ENCODE data around the gene PTCRA.
"Not testable (repeated sequence)": the region's sequence is repeated elsewhere in the genome, so short reads cannot be mapped to it uniquely, and the experiment has no call there.

PTCRA gene

GRCh38 chr6:42940493-42941045 is 24.7 kb downstream of the PTCRA start:
- DNase-seq (ENCODE audit: low spot score): no peak

GRCh38 chr6:42941356-42941755 is 25.5 kb downstream of the PTCRA start:
- not testable (repeated sequence) for DNase-seq (ENCODE audit: low spot score)

DNA sequence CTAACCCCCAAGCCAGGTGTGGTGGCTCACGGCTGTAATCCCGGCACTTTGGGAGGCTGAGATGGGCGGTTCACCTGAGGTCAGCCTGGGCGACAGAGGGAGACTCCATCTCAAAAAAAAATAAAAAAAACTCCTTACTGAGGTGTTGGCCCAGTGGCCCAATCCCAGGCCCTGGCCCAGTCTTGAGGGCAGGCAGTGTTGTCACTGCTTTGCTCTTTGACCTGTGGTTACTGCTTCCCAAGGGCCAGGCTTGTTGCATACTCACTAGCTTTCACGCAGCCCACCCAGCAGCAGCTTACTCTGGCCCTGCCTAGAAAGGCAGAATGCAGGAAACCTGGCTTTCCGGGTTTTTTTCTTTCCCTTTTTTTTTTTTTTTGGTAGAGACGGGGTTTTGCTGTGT is 26.6 kb downstream of the PTCRA start:
- no peak for DNase-seq (ENCODE audit: low spot score)

DNA sequence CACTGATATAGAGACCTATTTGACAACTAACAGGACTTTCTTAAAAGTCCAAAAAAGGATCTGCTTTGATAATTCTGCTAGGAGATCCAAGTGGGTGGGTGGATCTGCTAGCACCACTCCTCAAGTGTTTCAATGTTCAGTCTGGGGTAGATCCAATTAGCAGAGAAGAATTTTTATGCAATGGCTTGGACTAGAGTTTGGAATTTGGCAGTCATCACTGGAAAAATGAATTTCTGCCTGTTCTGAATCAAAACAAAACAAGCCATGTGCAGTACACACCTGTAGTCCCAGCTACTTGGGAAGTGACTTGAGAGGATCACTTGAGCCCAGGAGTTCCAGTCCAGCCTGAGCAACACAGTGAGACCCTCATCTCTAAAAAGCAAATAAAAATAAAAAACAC is 32.1 kb downstream of the PTCRA start:
- no peak for DNase-seq (ENCODE audit: low spot score)

DNA sequence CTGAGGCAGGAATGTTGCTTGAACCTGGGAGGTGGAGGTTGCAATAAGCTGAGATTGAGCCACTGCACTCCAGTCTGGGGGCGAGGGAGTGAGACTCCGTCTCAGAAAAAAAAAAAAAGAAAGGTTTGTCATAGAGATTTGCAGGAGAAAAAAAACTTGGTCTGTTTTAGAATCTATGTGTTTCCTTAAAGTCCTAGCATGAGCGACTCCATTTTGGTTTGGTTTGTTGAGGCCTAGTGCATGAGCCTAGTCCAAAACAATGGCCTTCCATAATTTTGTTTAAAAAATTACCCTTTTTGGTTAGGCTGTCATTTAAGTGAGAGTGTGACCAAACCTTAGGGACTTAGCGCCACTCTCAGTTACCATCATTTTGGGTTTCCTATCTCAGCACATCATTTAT is 36.5 kb downstream of the PTCRA start:
- no peak for DNase-seq (ENCODE audit: low spot score)

DNA sequence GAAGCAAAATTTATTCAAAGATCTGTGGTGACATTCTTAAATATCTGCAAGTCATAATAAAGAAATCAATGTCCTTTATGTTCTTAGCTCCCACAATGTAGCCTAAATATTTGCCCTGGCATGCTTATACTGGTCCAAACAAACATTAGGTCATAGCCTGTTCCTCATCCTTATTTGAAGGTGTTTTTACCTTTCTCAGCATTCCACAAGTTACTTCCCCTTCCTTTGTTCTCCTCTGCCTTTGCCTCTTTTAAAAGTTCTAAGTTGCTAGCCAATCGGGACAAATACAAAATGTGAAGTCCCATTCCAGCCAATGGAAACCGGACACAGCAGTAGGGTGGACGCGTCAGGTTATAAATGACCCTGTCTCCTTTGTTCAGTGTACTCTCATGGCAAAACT is 38.6 kb downstream of the PTCRA start:
- DNase-seq (ENCODE audit: low spot score): not testable (repeated sequence)

GRCh38 chr6:42958125-42958524 is 42.3 kb downstream of the PTCRA start:
- no peak for DNase-seq (ENCODE audit: low spot score)

DNA sequence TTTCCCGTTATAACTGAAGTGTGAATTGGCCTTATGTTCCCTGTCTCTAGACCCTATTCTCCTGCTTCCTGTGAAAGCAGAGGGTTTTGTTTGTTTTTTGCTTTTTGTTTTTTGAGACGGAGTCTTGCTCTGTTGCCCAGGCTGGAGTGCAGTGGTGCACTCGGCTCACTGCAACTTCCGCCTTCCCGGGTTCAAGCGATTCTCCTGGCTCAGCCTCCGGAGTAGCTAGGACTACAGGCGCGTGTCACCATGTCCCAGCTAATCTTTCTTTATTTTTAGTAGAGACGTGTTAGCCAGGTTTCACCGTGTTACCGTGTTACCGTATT is 44.0 kb downstream of the PTCRA start:
- DNase-seq (ENCODE audit: low spot score): no peak

GRCh38 chr6:42960243-42961019 is 44.6 kb downstream of the PTCRA start, which contains the start of gene GNMT:
GNMT (plus strand) TSS chr6:42960754; CDS start chr6:42960768, 14 bp downstream.
- peak; percentile 93 for DNase-seq (ENCODE audit: low spot score)

- DNase-seq (ENCODE audit: low spot score): no peak
These were observed 45.2 kb downstream of the PTCRA start for GRCh38 chr6:42961020-42961470.

DNA sequence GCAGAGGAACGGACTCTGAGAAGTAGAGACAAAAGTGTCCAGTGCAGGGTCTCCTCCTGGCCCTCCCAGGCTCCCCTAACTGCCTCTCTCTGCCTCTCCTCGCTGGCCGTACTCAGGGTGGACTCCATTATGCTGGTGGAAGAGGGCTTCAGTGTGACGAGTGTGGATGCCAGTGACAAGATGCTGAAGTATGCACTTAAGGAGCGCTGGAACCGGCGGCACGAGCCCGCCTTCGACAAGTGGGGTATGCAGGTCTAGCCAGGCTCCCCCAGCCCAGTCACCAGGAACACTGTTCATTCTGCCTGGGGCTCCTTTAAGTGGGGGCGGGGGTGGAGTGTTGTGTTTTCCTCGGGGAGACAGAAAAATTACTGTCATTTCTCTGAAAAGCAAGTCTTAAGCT is 46.2 kb downstream of the PTCRA start:
- no peak for DNase-seq (ENCODE audit: low spot score)

DNA sequence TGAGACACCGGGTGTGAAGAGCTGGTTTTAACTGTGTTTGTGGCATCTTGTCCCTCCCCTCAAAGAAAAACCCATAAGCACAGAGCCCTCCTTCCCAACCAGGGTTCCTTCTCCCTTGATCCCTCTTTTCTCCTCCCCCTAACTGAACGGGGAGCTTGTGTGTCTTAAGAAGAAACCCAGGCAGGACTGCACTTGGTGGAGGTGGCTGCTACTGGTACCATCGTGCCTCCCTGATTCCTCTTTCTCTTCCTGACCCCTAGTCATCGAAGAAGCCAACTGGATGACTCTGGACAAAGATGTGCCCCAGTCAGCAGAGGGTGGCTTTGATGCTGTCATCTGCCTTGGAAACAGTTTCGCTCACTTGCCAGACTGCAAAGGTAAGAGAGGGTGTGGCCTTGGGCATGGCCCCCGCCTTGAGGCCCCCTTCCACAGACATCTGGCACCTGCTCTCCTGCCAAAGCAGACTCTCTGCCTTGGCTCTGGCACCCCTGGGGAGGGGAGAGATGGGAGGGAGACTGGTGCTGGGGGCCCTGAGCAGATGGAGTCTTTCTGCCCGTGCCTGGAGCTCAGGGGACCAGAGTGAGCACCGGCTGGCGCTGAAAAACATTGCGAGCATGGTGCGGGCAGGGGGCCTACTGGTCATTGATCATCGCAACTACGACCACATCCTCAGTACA is 46.8 kb downstream of the PTCRA start:
- peak; percentile 4 for DNase-seq (ENCODE audit: low spot score)

DNA sequence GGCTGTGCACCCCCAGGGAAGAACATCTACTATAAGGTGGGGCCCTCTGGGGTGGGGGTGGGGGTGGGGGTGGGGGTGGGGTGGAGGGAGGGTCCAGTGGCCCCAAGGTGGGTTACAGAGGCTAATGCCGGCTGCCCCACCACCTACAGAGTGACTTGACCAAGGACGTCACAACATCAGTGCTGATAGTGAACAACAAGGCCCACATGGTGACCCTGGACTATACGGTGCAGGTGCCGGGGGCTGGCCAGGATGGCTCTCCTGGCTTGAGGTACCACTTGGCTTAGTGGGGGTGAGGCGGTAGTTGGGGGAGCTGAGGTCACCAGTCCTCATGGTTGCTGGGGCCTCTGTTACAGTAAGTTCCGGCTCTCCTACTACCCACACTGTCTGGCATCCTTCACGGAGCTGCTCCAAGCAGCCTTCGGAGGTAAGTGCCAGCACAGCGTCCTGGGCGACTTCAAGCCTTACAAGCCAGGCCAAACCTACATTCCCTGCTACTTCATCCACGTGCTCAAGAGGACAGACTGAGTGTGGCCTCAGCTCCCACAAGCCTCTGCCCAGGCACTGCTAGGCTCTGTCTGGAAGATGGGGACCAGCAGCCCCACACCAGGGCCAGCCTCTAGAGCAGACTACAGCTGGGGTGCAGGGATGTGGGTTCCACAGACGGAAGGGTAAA is 47.5 kb downstream of the PTCRA start:
- DNase-seq (ENCODE audit: low spot score): no peak

- peak; percentile 80 for DNase-seq (ENCODE audit: low spot score)
These were observed 48.2 kb downstream of the PTCRA start for GRCh38 chr6:42963855-42964605.

DNA sequence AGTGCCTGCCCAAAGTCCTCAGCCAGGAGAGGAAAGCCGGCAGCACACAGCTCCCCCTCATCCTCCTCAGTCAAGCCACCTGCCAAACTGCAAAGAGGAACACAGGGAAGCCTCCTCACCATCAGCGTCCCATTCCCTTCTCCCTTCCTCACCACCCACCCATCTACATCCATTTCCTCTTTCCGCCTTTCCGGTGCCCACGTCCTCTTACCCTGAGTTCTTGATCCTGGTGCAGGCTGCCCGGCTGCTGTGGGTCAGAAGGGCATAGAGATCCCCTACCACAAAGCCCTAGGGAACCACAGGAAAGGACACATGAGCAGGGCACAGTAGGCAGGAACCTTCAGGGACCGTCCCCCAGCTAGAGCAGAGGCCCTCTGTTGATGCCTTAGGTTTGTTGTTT is 50.7 kb downstream of the PTCRA start:
- DNase-seq (ENCODE audit: low spot score): no peak

- DNase-seq (ENCODE audit: low spot score): no peak
These were observed 51.4 kb downstream of the PTCRA start for GRCh38 chr6:42967228-42967627.

GRCh38 chr6:42968126-42968701 is 52.4 kb downstream of the PTCRA start:
- no peak for DNase-seq (ENCODE audit: low spot score)

DNA sequence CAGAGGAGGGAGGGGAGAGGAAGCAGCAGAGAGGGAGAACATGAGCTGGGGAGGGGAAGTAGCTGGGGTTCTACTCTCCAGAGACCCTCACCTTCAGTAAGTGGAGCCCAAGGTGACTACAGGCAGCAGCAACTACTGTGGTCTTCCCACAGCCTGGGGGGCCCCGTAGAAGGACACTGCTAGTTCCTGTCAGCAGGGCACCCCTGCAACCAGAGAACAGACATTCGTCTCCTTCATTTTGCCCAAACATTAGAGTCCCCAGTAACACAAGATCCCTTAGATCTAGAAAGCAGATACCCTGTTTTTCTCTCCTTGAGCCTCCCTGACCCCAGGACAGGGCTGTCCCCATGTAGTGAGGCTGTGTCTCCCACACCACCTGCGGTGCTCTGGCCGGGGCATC is 52.9 kb downstream of the PTCRA start:
- DNase-seq (ENCODE audit: low spot score): no peak

DNA sequence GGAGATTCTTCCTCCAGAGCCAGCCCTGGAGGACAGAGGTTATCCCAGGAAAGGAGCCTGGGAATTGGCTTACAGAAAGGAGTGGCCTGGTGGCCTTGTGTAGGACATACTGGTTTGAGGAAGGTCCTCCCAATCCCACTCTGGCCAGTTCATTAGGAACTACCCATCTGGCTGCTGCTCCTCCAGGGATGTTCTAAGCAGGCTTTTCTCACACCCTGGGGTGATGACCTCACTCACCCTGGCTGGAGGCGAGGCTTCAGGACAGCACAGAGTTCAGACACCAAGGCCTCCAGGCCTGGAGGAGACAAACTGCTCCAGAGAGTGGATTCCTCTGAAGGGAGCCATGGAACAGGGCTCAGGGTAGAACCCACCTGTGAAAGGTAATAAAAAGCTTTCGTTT is 53.6 kb downstream of the PTCRA start:
- no peak for DNase-seq (ENCODE audit: low spot score)

DNA sequence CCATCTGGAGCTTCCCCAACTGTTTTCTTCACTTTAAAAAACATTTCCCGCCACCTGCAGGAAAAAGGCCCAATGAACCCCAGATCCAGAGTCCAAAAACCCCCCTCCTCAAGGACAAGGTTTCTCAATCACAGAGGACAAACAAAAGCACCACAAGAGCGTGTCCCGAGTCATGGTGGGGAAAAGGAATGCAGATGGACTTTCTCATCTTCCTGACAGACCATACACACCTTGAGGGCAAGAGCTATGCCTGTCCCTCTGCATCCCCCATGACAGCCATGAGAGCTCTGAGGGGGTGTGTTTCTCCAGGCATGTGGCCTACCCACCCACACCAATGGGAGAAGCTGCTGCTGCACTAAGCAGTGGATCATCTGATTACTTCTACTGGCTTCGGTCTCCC is 54.1 kb downstream of the PTCRA start:
- no peak for DNase-seq (ENCODE audit: low spot score)

- no peak for DNase-seq (ENCODE audit: low spot score)
These were observed 55.2 kb downstream of the PTCRA start for GRCh38 chr6:42970871-42971612.
